Astrocyte of the spinal cord (primary cell): ENCODE results near the gene MAPKAP1.

Experiments
- DNase-seq: peaks from one replicate; pipeline ENCODE4 v3.0.0; 2011; ENCODE audit warnings: low read depth, low spot score
- H3K4me3 ChIP-seq: 2 replicates; pipeline ENCODE4 v1.5.1; 2011; ENCODE audit warnings: low read depth, mild to moderate bottlenecking, low read length, moderate library complexity
- in situ Hi-C: cut with HindIII; loops from 2 replicates; pipeline ENCODE4 v1.10.0; 2017; ENCODE audit warnings: low sequenced_read_pairs
- TF ChIP-seq, protein P1 (sequence below): IDR thresholded peaks from 2 replicates; pipeline ENCODE4 v1.5.1; 2012; ENCODE audit warnings: low read depth, mild to moderate bottlenecking, low read length, inconsistent platforms

Gene MAPKAP1

DNA sequence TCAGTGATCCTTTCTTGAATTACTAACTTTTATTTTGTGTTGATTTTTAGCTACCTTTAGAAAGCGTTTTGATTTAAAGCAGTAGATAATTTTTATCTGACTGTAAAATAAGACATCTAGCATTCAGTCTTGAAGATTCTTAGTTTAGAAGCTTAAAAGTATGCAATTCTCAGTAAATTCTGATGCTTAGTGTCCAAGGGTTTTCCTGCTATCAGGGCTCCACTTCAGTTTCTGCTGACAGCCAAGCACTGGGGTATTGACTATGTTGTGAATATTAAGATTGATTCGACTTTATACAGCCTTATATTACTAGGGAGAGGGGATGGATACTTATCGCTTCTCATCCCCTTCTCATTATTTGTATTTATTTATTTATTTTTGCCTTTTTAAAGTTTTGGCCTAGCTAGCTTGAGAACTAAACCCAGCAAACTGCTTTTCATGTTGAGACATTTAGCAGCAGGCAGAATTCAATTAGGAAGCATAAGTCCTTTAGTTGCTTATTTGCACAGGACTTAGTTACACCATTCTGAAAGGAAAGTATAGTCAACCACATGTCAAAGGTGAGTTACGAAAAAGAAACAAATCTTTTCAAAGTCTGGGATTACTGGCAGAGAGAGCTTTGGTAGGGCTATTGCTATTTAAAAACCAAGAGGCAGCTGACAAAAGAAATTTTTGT is 43.1 kb upstream of the MAPKAP1 start:
- H3K4me3 ChIP-seq = peak overlapping the region; percentile 76
- in situ Hi-C loops = no loop called here
- DNase-seq = peak; percentile 61
- TF ChIP-seq, protein P1, sequence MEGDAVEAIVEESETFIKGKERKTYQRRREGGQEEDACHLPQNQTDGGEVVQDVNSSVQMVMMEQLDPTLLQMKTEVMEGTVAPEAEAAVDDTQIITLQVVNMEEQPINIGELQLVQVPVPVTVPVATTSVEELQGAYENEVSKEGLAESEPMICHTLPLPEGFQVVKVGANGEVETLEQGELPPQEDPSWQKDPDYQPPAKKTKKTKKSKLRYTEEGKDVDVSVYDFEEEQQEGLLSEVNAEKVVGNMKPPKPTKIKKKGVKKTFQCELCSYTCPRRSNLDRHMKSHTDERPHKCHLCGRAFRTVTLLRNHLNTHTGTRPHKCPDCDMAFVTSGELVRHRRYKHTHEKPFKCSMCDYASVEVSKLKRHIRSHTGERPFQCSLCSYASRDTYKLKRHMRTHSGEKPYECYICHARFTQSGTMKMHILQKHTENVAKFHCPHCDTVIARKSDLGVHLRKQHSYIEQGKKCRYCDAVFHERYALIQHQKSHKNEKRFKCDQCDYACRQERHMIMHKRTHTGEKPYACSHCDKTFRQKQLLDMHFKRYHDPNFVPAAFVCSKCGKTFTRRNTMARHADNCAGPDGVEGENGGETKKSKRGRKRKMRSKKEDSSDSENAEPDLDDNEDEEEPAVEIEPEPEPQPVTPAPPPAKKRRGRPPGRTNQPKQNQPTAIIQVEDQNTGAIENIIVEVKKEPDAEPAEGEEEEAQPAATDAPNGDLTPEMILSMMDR = no peak

DNA sequence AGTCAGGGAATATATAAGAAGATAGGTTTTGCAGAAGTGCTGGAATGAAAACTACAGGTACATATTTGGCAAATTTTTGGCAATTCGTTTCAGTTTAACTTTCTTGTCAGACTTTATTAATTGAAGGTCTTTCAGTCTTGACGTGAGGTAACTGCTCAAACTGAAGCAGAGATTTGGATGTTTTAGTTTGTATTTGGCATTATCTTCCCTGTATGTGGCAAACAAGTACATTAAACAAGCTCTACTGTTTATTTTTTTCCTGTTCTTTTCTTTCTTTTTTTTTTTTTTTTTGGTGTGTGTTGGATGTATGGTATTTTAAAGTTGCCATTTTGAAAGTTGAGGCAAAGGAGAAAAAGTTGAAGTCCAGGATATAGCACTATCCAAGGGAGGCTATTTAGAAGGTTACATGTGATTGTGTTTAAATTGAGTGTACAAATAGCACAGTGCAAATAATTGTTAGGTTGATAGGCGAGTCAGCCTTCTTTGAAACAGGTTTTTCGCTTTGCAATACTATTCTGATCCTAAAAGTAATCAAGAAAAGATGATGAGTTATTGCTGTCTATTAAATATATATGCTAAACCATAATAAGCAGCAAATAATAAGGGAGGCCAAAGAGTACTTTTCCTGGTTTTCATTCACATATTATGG is 42.4 kb upstream of the MAPKAP1 start:
- peak overlapping the region; percentile 76 for H3K4me3 ChIP-seq
- TF ChIP-seq, protein P1 = no peak
- DNase-seq = peak; percentile 18
- in situ Hi-C loops = no loop called here

DNA sequence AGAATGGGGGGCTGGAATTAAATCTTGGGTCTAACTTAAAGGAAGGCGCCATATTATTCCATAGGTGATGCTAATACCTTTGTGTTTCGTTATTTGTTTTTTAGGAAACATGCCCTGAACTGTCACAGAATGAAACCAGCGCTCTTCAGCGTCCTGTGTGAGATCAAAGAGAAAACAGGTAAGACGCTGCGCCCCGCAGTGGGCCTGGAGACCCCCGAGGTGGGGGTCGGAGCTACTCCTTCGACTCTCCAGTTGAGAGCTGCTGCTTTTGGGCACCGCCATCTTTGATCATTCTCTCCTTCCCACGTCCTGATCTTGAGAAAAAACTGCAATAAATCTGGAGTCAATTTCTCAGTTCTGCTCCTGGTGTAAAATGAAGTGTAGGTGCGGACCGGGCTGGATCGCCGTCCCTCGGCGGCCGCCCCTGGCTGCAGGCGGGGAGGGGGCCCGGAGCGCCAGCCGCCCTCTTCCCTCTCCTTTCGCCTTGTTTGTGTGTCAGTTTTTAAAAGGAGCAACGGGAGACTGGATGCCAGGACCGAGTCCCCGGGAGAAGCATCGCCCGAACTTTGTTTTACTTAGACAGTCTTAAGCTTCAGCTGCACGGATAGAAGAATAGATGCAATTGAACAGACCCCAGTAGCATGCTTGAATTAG is 41.6 kb upstream of the MAPKAP1 start:
- TF ChIP-seq, protein P1 = no peak
- H3K4me3 ChIP-seq = peak overlapping the region; percentile 76
- peak; percentile 21 for DNase-seq
- in situ Hi-C loops = no loop called here

DNA sequence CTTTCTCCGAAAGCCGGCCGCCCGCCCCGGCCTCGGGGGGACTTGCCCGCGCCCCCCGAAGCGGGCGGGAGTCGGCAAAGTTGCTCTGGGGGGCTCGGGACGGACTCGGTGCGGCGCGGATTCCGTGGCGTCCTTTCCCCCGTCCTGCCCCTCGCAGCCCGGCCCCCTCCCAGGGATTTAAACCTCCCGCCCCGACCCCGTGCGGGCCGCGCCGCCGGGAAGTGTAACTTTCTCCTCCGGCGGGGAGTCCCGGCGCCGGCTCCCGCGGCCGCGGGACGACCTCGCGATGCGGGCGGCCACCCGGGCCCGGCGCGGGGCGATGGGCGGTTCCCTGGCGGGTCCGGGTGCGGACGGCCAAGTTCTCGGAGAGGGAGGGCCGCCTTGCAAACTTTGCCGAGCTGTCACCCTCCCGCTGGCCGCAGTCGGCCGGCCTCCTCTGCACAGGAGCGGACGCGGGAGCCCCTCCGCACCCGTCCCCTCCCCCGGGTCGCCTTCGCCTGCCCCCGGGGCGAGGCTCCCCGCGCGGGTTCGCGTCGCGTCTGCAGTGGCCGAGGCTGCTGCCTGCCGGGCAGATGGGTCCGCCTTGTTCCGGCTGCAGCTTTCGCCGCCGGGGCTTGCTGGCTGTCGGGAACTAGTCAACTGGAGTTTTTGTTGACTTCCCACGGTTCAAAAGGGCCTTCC is 40.9 kb upstream of the MAPKAP1 start:
- H3K4me3 ChIP-seq = peak overlapping the region; percentile 76
- TF ChIP-seq, protein P1 = no peak
- peak; percentile 16 for DNase-seq
- in situ Hi-C loops = no loop called here

DNA sequence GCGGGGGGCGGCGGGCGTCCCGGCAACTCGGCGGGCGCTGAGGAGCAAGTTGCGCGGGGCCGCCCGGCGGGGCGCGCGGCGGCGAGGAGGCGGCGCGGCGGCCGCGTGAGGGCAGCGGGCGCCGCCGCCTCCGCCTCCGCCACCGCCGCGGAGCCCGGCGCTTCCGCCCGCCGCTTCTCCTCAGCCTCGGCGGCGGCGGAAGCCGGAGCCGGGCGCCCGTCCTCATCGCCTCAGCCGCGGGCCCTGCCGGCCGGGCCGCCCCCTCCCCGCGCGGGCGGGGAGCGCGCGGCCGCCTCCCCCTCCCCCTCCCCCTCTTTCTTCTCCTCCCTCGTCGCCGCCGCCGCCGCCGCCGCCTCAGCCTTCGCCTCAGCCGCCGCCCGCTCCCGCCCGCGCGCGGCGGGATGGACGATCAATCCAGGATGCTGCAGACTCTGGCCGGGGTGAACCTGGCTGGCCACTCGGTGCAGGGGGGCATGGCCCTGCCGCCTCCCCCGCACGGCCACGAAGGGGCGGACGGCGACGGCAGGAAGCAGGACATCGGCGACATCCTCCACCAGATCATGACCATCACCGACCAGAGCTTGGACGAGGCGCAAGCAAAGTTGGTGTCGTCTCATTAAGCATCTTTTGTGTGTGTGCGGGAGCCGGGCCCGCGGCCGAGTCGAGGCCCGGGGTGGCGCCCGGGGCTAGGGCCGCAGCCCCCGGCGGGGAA is 40.2 kb upstream of the MAPKAP1 start, which contains the start of gene PBX3:
Gene PBX3, plus strand, starts transcription at position 321 of the 712 bp plus-strand sequence.
- in situ Hi-C loops = no loop called here
- TF ChIP-seq, protein P1 = no peak

DNA sequence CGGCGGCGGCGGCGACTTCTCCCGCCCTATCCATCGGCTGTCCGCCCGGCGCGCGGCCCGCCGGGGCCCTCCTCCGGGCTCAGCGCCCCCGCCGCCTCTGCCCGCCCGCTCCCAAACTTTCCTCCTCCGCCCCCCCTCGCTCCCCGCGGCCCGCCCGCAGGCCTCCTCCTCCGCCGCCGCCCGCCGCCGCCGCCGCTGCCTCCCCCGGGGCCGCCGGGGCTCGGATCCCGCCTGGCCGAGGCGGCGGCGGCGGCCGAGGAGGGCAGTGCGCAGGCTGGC is 39.7 kb upstream of the MAPKAP1 start:
- in situ Hi-C loops = no loop called here
- TF ChIP-seq, protein P1 = no peak
- H3K4me3 ChIP-seq = peak overlapping the region; percentile 76
- DNase-seq = no peak

More for the DNA sequence above, 40.2 kb upstream of the MAPKAP1 start, which contains the start of gene PBX3:
- peak; percentile 39 for DNase-seq
- H3K4me3 ChIP-seq = peak within 1 kb of the TSS; percentile 76
